C4-2B (cell line): ENCODE measurements around the gene RNF215.
"Not testable (repeated sequence)": the region's sequence is repeated elsewhere in the genome, so short reads cannot be mapped to it uniquely, and the experiment has no call there.

Experiments used
- H3K27ac ChIP-seq: fragments of 450-650 bp; 2 replicates; pipeline ENCODE4 v1.5.1; 2017
- CTCF ChIP-seq: fragments of 450-650 bp; conservative IDR thresholded peaks from 2 replicates; pipeline ENCODE4 v1.5.1; 2017; ENCODE audit warnings: mild to moderate bottlenecking
- ZFX ChIP-seq: fragments of 450-650 bp; IDR thresholded peaks from 2 replicates; pipeline ENCODE4 v1.6.1; 2017

Gene RNF215

GRCh38 chr22:30344447-30345200 is 42.6 kb downstream of the RNF215 start:
- no peak for TF ChIP-seq ZFX
- no peak for TF ChIP-seq CTCF

GRCh38 chr22:30340911-30341685 is 46.1 kb downstream of the RNF215 start:
- no peak overlapping the region for H3K27ac ChIP-seq
- TF ChIP-seq ZFX (no peak), CTCF (no peak)

More at GRCh38 chr22:30344447-30345200, 42.6 kb downstream of the RNF215 start:
- H3K27ac ChIP-seq: no peak overlapping the region

GRCh38 chr22:30338802-30339201 is 48.4 kb downstream of the RNF215 start:
- TF ChIP-seq CTCF (no peak), ZFX (no peak)

DNA sequence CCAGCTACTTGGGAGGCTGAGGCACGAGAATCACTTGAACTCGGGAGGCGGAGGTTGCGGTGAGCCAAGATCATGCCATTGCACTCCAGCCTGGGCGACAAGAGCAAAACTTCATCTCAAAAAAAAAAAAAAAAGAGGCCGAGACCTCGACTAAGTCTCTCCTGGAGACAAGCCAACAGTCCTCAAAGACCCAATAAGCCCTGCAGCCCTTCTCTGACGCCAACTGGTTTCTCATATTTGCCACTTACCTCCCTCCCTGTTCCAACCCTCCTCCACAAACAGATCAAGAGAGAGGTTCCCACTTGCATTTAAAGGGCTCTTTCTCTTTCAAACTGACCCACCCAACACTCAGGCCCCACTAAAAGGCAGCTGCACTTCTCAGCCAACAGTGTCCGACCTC is 48.9 kb downstream of the RNF215 start:
- H3K27ac ChIP-seq: not testable (repeated sequence)

More at GRCh38 chr22:30338802-30339201, 48.4 kb downstream of the RNF215 start:
- no peak overlapping the region for H3K27ac ChIP-seq

DNA sequence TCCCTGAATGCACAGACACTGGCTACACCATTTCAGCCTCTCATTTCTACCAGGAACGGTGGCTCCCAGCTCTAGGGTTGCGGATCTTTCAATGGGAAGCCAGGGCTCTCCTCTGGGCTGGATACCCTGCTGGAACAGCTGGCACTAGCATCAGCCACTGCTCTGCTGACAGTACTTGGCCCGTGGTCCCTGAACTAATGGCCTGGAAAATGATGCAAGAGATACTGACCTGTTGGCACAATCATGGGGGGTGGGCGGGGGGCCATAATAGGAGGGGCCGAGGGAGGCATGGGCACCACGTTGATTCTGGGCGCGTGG is 49.8 kb downstream of the RNF215 start:
- no peak for TF ChIP-seq CTCF
- TF ChIP-seq ZFX: no peak
- no peak overlapping the region for H3K27ac ChIP-seq

DNA sequence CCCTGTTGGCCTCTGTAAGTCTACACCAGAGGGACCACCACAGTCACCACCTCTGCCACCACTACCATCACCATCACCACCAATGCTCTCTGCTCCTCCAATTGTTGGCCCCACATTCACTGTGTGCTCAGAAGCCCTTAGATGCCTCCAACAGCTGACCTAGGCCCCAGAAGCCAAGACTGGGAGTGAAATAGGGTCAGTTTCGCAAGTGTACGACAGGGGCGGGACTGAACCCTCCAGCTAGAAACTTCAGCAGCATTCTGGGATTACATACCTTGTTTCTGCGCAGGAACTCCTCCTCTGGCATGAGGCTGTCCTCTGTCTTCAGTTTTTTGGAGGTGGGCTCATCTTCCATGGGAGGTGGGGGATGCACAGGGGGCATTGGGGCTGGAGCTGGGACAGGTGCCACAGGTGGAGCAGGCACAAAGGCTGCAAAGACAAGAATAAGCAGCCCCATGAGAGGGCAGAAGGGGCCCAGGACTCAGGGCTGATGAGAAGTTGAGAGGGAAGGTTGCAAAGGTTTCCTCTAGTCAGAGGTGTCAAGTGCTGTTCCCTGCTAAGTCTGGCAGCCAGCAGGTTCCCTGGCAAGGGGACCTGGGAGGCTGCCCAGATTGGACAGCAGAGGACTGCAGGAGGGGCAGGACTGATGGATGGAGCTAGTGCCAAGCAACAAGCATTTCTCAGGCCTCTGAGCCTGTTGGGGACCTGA is 50.3 kb downstream of the RNF215 start:
- no peak for TF ChIP-seq ZFX
- TF ChIP-seq CTCF: no peak
- no peak overlapping the region for H3K27ac ChIP-seq

DNA sequence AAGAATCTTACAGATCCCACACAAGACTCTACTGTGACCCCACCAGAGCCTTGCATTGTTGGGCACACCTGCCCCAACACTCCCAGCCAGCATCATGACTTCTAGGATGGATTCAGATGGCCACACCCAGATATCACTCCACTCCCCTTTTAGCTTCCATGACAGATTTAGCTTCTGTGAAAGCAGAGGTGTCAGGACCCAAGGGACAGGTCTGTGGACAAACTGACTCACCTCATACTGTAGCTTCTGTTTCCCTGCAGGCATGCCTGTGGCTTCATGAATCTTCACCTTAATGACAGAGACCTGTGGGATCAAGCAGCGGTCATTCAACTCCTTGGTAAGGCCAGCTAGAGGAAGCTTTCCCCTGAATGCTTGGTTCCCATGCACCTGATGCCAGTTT is 52.0 kb downstream of the RNF215 start:
- no peak for TF ChIP-seq CTCF
- H3K27ac ChIP-seq: no peak overlapping the region
